ENCODE results near the gene FAAP100. TPM values are rescaled to one million over a fixed set of nuclear protein-coding genes. Genes with fewer than 3 reads are reported as not detected.

FAAP100 gene
- total RNA-seq (2022), result 39.4 and 39.7 TPM in 2 replicates
- Bru-seq, nascent RNA, result percentile 52 among the genes with signal in this experiment
- percentile 63 among the genes with signal in this experiment for BruChase-seq, experiment 1, labeled RNA remaining after a 6-hour chase
- percentile 65 among the genes with signal in this experiment for BruChase-seq, experiment 2, labeled RNA remaining after a 2-hour chase
- long read RNA-seq, partial matches to known transcripts, result 7 of 16 reads
- long read RNA-seq, other reads (novel, unspliced or antisense), result 2 of 16 reads

- peaks cover 18% of the 10 kb centered on the region for H3K4me1 Mint-ChIP-seq (ENCODE audit: low read depth, unreplicated experiment)
- no peak for TF ChIP-seq CTCF (IDR thresholded peaks at IDR 0.05; ENCODE audit: unreplicated experiment)
- DNase-seq, result peak; percentile 90
- H3K9me3 Mint-ChIP-seq (ENCODE audit: low read depth, unreplicated experiment), result no peaks in the 10 kb centered on the region
- intact Hi-C loops (cut with micrococcal nuclease; ENCODE audit: unreplicated experiment), result loop anchor here (2.0 kb wide), 1 partner anchor 48 kb away; no protein-coding TSS in a partner anchor
- CTCF ChIA-PET, result interaction anchor here (0.6 to 1.8 kb wide), 6 partner anchors 9 to 192 kb away, joined by 3 to 10 read pairs (median 3); no protein-coding TSS in a partner anchor
- H3K27me3 Mint-ChIP-seq (ENCODE audit: unreplicated experiment), result no peaks in the 10 kb centered on the region
- H3K36me3 Mint-ChIP-seq (ENCODE audit: insufficient read depth, unreplicated experiment), result peaks cover 94% of the 10 kb centered on the region
- H3K4me3 Mint-ChIP-seq (ENCODE audit: low read depth, unreplicated experiment), result peak within 1 kb of the TSS; percentile 92
- BruUV-seq (replicated peaks), result no TSS peak
- peak within 1 kb of the TSS; percentile 85 for H3K27ac Mint-ChIP-seq (ENCODE audit: unreplicated experiment)
These were observed at the start of gene FAAP100 for GRCh38 chr17:81552244-81553017. TSS of gene FAAP100 (minus strand) at chr17:81552353. CDS start at chr17:81552330, 23 bp downstream.

GRCh38 chr17:81601525-81602120 is 49.5 kb upstream of the FAAP100 start:
- H3K27ac Mint-ChIP-seq (ENCODE audit: unreplicated experiment), result peak overlapping the region; percentile 35
- CTCF ChIA-PET, result interaction anchor here (0.6 to 1.5 kb wide), 3 partner anchors 35 to 51 kb away, joined by 3 to 4 read pairs (median 4); no protein-coding TSS in a partner anchor
- no peak overlapping the region for H3K4me3 Mint-ChIP-seq (ENCODE audit: low read depth, unreplicated experiment)
- intact Hi-C loops (cut with micrococcal nuclease; ENCODE audit: unreplicated experiment), result loop anchor here (1.0 to 2.0 kb wide), 2 partner anchors 35 to 49 kb away; partner anchors contain the start of gene FAAP100
- peak; percentile 55 for DNase-seq
- H3K36me3 Mint-ChIP-seq (ENCODE audit: insufficient read depth, unreplicated experiment), result peaks cover 73% of the 10 kb centered on the region
- peak; percentile 64 for TF ChIP-seq CTCF (IDR thresholded peaks at IDR 0.05; ENCODE audit: unreplicated experiment)
- H3K4me1 Mint-ChIP-seq (ENCODE audit: low read depth, unreplicated experiment), result peaks cover 7% of the 10 kb centered on the region
- H3K27me3 Mint-ChIP-seq (ENCODE audit: unreplicated experiment), result no peaks in the 10 kb centered on the region
- H3K9me3 Mint-ChIP-seq (ENCODE audit: low read depth, unreplicated experiment), result no peaks in the 10 kb centered on the region
- no TSS peak for BruUV-seq (replicated peaks)

GRCh38 chr17:81599719-81600486 is 47.8 kb upstream of the FAAP100 start:
- no peaks in the 10 kb centered on the region for H3K27me3 Mint-ChIP-seq (ENCODE audit: unreplicated experiment)
- no peak overlapping the region for H3K4me3 Mint-ChIP-seq (ENCODE audit: low read depth, unreplicated experiment)
- CTCF ChIA-PET, result interaction anchor here (0.7 kb wide), 2 partner anchors 9 to 82 kb away, joined by 3 read pairs; no protein-coding TSS in a partner anchor
- TF ChIP-seq CTCF (IDR thresholded peaks at IDR 0.05; ENCODE audit: unreplicated experiment), result no peak
- no TSS peak for BruUV-seq (replicated peaks)
- no peaks in the 10 kb centered on the region for H3K9me3 Mint-ChIP-seq (ENCODE audit: low read depth, unreplicated experiment)
- no peak for DNase-seq
- intact Hi-C loops (cut with micrococcal nuclease; ENCODE audit: unreplicated experiment), result loop anchor here (2.0 kb wide), 1 partner anchor 47 kb away; the partner anchor contains the start of gene FAAP100
- no peak overlapping the region for H3K27ac Mint-ChIP-seq (ENCODE audit: unreplicated experiment)
- peaks cover 7% of the 10 kb centered on the region for H3K4me1 Mint-ChIP-seq (ENCODE audit: low read depth, unreplicated experiment)
- peaks cover 73% of the 10 kb centered on the region for H3K36me3 Mint-ChIP-seq (ENCODE audit: insufficient read depth, unreplicated experiment)
